HG02840 (cell line): ENCODE results near the gene ATP5MC2.

Experiments used
- ATAC-seq: cut with Tn5 transposase; IDR thresholded peaks from one replicate; pipeline ENCODE4 v1.9.1; 2021; ENCODE audit warnings: mild to moderate bottlenecking, moderate library complexity, moderate number of reproducible peaks; ENCODE audit not compliant: unreplicated experiment, low FRiP score

ATP5MC2 gene

GRCh38 chr12:53618275-53618674 is 57.6 kb downstream of the ATP5MC2 start:
- no peak for ATAC-seq

DNA sequence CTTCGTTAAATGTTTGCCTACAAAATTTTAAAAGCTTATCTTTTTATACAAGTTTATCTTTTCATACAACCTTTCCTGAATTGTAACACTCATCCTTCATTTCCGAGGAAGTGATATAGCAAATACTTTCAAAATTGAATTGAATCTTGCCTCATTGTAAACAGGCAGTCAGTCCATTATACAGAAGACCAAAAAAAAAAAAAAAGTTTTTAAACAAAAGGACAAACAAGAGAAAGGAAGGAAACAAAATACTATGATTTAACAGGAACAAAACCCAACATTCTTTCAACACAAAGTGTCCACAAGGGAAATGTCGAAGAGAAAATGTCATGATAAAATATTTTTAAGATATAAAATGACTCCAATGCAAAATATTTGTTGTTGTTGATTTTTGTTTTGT is 58.2 kb downstream of the ATP5MC2 start:
- no peak for ATAC-seq

DNA sequence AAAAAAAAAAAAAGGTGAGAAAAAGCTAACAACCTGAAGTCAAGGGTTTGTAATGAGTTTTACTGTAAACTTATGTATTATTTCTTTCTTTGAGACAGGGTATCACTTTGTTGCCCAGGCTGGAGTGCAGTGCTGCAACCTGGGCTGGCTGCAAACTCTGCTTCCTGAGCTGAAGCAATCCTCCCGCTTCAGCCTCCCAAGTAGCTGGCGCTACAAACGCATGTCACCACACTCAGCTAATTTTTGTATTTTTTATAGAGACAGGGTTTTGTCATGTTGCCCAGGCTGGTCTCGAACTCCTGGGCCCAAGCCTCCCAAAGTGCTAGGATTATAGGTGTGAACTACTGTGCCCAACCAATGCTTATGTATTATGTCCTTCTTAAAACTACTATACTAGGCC is 58.9 kb downstream of the ATP5MC2 start:
- ATAC-seq, result no peak
